Measurements from ENCODE around the gene IL2RA. TPM values are rescaled to one million over a fixed set of nuclear protein-coding genes. Genes with fewer than 3 reads are reported as not detected.
A peak's percentile ranks its signal among the peaks of the same experiment; 100 is the strongest.

Gene IL2RA
- total RNA-seq, 1 experiment from 2014 or later, result 0.59 TPM

- RAD21 ChIA-PET (ENCODE audit: low non-redundant PET in 1 of 2, low total read pairs in 2 of 2, uncharacterized antibody in 2 of 2, unreplicated experiment in 2 of 2), result interaction anchor here in 1 of 2 experiments (0.6 kb wide), 1 partner anchor 324 kb away, joined by 4 read pairs; no protein-coding TSS in a partner anchor
- H3K4me2 ChIP-seq (ENCODE audit: low read length), result no peak overlapping the region
- intact Hi-C loops (cut with micrococcal nuclease), result loop anchor here (10.0 kb wide), 1 partner anchor 73 kb away; no protein-coding TSS in a partner anchor
- H3K27me3 ChIP-seq (ENCODE audit: insufficient read depth, low read length), result no peaks in the 10 kb centered on the region
- no peaks in the 10 kb centered on the region for H4K20me1 ChIP-seq (ENCODE audit: insufficient read depth)
- ATAC-seq (no peak), DNase-seq (ENCODE audit: low read depth, low spot score) (no peak)
- BruUV-seq (replicated peaks), result no TSS peak
- CTCF ChIA-PET, result no interaction called here
- POLR2A ChIA-PET, result no interaction called here
- no peaks in the 10 kb centered on the region for H3K79me2 ChIP-seq (ENCODE audit: insufficient read depth, low read length)
- no peak for TF ChIP-seq REST (IDR thresholded peaks at IDR 0.05; ENCODE audit: low read depth)
- no peaks in the 10 kb centered on the region for H3K36me3 ChIP-seq (ENCODE audit: control insufficient read depth in 1 of 2, insufficient read depth in 2 of 2, low read length in 2 of 2)
- H3K4me3 ChIP-seq (replicated peaks in 1 of 2; ENCODE audit: low read depth in 1 of 2, low read length in 2 of 2), result no peak overlapping the region
- no peak overlapping the region for H3K27ac ChIP-seq (ENCODE audit: low read depth, low read length)
- no peak overlapping the region for H2AFZ ChIP-seq (ENCODE audit: low read depth, low read length, poor library complexity, severe bottlenecking)
- 0 out of 4 replicates have a peak, but pooled peaks cover 0 to 2% of the 10 kb centered on the region in 2 experiments for H3K4me1 ChIP-seq (ENCODE audit: control insufficient read depth in 1 of 2, insufficient read depth in 2 of 2, low read length in 2 of 2)
- no peak overlapping the region for H3K9ac ChIP-seq (ENCODE audit: low read length)
- no peaks in the 10 kb centered on the region for H3K9me3 ChIP-seq (ENCODE audit: control insufficient read depth in 1 of 2, insufficient read depth in 1 of 2, low read depth in 1 of 2, low read length in 2 of 2)
- no peaks in the 10 kb centered on the region for H3K9me2 ChIP-seq (ENCODE audit: insufficient read depth)
Measured at GRCh38 chr10:6017781-6018354, 44.3 kb downstream of the IL2RA start.

- no peaks in the 10 kb centered on the region for H3K79me2 ChIP-seq (ENCODE audit: insufficient read depth, low read length)
- H3K27me3 ChIP-seq (ENCODE audit: insufficient read depth, low read length), result no peaks in the 10 kb centered on the region
- TF ChIP-seq ZNF274 (IDR thresholded peaks at IDR 0.05; ENCODE audit: low read depth, low read length) (no peak), SP1 (IDR thresholded peaks at IDR 0.05; ENCODE audit: low read depth) (no peak), CTCF (IDR thresholded peaks at IDR 0.05 in 2 of 3, conservative IDR thresholded peaks at IDR 0.05 in 1 of 3; ENCODE audit: borderline replicate concordance in 1 of 3, insufficient read depth in 1 of 3, low read depth in 2 of 3, low read length in 2 of 3) (peak; percentile 77 to 88 (median 84)), RAD21 (IDR thresholded peaks at IDR 0.05; ENCODE audit: low read depth) (peak; percentile 67), EZH2 (IDR thresholded peaks at IDR 0.05) (no peak), REST (IDR thresholded peaks at IDR 0.05; ENCODE audit: low read depth) (no peak), SIN3A (IDR thresholded peaks at IDR 0.05; ENCODE audit: low read depth) (no peak), FOSL1 (IDR thresholded peaks at IDR 0.05; ENCODE audit: low read depth) (no peak)
- ATAC-seq, result peak; percentile 91
- no peaks in the 10 kb centered on the region for H3K9me3 ChIP-seq (ENCODE audit: control insufficient read depth in 1 of 2, insufficient read depth in 1 of 2, low read depth in 1 of 2, low read length in 2 of 2)
- H3K4me2 ChIP-seq (ENCODE audit: low read length), result peak overlapping the region; percentile 29
- ChIA-PET CTCF (interaction anchor here (1.0 to 3.0 kb wide), 5 partner anchors 13 to 387 kb away, joined by 3 to 17 read pairs (median 4); no protein-coding TSS in a partner anchor), RAD21 (ENCODE audit: low non-redundant PET in 1 of 2, low total read pairs in 2 of 2, uncharacterized antibody in 2 of 2, unreplicated experiment in 2 of 2) (interaction anchor here in 1 of 2 experiments (1.0 kb wide), 1 partner anchor 387 kb away, joined by 3 read pairs; no protein-coding TSS in a partner anchor), POLR2A (no interaction called here)
- intact Hi-C loops (cut with micrococcal nuclease), result loop anchor here (1.0 to 10.0 kb wide), 3 partner anchors 70 to 392 kb away; no protein-coding TSS in a partner anchor
- H3K9me2 ChIP-seq (ENCODE audit: insufficient read depth), result no peaks in the 10 kb centered on the region
- no peaks in the 10 kb centered on the region for H3K36me3 ChIP-seq (ENCODE audit: control insufficient read depth in 1 of 2, insufficient read depth in 2 of 2, low read length in 2 of 2)
- H3K9ac ChIP-seq (ENCODE audit: low read length), result no peak overlapping the region
- no TSS peak for BruUV-seq (replicated peaks)
- DNase-seq (ENCODE audit: low read depth, low spot score), result peak; percentile 29
- 0 out of 4 replicates have a peak, but pooled peaks cover 0 to 2% of the 10 kb centered on the region in 2 experiments for H3K4me1 ChIP-seq (ENCODE audit: control insufficient read depth in 1 of 2, insufficient read depth in 2 of 2, low read length in 2 of 2)
- peak overlapping the region; percentile 77 for H2AFZ ChIP-seq (ENCODE audit: low read depth, low read length, poor library complexity, severe bottlenecking)
- no peaks in the 10 kb centered on the region for H4K20me1 ChIP-seq (ENCODE audit: insufficient read depth)
- H3K4me3 ChIP-seq (replicated peaks in 1 of 2; ENCODE audit: low read depth in 1 of 2, low read length in 2 of 2), result no peak overlapping the region
- no peak overlapping the region for H3K27ac ChIP-seq (ENCODE audit: low read depth, low read length)
Measured at GRCh38 chr10:6014241-6014761, 47.9 kb downstream of the IL2RA start.

Data from HCT116 (cell line).